SKM-1 (cell line): ENCODE measurements around the gene INHBA.

Source experiments
- DNase-seq: peaks from one replicate; lab custom pipeline; 2025; ENCODE audit not compliant: unreplicated experiment; lab: John Stamatoyannopoulos, UW

INHBA gene

GRCh38 chr7:41702635-41703371 is at the start of gene INHBA:
TSS of gene INHBA (minus strand) at chr7:41703090. CDS start at chr7:41700374, 2,716 bp downstream.
- no peak for DNase-seq

DNA sequence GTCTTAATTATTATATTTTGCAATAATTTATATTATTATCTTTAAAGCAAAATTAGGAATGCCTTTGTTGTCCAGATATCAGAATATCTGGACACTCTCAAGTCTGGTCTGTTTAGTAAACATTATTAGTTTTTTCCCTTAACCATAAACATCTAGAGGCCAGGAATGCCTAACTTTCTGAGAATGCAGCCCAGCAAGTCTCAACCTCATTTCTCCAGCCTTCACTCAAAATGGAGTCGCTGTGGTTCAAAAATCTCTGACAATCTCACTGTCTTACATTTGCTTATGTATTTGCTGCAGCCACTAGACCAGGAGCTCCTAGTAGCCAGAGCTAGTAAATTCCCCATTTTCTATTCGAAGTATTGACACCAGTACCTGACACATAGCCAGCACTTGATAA is 49.7 kb upstream of the INHBA start:
- DNase-seq: no peak

DNA sequence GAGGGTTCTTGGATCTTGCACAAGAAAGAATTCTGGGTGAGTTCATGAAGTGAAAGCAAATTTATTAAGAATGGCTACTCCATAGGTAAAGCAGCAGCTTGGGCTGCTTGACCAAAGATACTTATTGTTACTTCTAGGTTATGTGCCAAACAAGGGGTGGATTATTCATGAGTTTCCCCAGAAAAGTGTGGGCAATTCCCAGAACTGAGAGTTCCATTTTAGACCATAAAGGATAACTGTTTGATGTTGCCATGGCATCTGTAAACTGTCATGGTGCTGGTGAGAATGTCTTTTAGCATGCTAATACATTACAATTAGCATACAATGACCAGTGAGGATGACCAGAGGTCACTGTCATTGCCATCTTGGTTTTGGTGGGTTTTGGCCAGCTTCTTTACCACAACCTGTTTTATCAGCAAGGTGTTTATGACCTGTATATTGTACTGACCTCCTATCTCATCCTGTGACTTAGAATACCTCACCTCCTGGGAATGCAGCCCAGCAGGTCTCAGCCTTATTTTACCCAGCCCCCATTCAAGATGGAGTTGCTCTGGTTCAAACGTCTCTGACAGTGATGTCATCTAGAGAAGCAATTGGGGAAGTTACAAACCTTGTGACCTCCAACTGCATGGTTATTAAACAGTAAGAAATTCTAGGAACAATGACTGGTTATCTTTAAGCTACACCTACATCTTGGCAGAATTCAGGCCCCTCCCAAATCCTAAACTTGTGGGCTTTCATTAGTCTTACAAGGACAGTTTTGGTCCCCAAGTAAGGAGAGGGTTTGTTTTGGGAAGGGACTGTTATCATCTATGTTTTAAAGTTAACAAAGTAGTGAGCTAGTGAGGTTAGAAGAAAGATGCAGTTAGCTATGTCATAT is 48.0 kb upstream of the INHBA start:
- DNase-seq: no peak

- DNase-seq: no peak
These were observed 45.1 kb upstream of the INHBA start for GRCh38 chr7:41747961-41748360.

- DNase-seq: no peak
These were observed 42.6 kb upstream of the INHBA start for GRCh38 chr7:41745451-41745850.

DNA sequence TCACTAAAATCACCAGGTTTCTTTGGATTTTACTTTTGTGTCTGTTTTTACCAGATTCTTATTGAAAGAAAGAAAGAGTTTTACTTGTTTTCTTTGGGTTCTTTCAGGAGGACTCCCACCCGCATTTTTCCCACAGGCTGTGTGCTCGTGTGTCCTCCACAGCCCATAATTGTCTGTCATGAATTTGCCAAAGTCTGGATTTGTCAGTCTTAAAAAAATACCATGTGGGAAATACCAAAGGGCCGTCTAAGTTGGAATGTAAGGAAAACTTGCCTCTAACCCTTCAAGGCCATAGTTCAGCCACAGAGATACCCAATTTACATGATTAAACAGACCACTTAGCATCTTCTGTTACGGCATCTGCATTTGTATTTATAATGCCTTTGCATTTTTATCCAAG is 41.3 kb upstream of the INHBA start:
- no peak for DNase-seq

GRCh38 chr7:41742401-41743020 is 39.6 kb upstream of the INHBA start:
- no peak for DNase-seq

DNA sequence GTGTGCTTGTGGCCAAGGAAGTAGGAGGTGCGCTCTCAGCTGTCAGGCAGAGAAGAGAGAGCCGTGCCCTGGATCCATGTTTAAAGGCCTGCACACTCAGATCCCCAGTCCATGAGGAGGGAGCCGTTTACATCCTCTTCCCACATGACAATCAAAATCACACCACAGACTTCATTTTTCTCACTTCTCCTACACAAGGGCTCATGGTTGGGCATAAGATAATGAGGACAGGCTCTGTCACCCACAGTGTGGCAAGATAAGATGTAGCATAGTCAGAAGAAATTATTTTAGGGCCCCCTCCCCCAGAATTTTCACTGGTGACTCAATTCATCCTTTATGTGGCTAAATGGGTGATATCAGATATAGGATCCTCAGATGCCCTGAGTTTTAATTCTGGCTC is 35.9 kb upstream of the INHBA start:
- DNase-seq: no peak

GRCh38 chr7:41738336-41738735 is 35.4 kb upstream of the INHBA start:
- no peak for DNase-seq

GRCh38 chr7:41735206-41735605 is 32.3 kb upstream of the INHBA start:
- DNase-seq: no peak

DNA sequence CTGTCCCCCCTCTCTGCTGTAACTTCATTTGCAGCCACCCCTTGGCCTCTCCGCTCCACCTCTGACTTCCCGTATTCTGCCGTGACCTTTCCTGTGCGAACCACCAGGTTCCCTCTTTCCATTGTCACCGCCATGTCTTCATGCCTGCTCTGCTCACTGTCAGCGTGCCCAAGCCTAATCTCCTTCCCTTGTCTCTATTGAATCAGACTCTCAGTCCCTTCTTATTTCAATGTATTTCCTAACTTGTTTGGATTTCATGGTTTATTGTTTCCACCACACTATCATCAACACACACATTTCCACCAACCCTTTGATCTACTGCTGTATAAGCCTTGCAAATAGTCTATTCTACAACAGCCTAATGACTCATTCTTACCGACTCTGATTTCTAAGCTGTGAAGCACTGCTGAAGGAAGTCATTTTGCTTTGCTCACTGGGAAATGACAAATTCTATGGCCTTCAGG is 30.0 kb upstream of the INHBA start:
- DNase-seq: no peak

- no peak for DNase-seq
These were observed 29.5 kb upstream of the INHBA start for GRCh38 chr7:41732436-41732785.

DNA sequence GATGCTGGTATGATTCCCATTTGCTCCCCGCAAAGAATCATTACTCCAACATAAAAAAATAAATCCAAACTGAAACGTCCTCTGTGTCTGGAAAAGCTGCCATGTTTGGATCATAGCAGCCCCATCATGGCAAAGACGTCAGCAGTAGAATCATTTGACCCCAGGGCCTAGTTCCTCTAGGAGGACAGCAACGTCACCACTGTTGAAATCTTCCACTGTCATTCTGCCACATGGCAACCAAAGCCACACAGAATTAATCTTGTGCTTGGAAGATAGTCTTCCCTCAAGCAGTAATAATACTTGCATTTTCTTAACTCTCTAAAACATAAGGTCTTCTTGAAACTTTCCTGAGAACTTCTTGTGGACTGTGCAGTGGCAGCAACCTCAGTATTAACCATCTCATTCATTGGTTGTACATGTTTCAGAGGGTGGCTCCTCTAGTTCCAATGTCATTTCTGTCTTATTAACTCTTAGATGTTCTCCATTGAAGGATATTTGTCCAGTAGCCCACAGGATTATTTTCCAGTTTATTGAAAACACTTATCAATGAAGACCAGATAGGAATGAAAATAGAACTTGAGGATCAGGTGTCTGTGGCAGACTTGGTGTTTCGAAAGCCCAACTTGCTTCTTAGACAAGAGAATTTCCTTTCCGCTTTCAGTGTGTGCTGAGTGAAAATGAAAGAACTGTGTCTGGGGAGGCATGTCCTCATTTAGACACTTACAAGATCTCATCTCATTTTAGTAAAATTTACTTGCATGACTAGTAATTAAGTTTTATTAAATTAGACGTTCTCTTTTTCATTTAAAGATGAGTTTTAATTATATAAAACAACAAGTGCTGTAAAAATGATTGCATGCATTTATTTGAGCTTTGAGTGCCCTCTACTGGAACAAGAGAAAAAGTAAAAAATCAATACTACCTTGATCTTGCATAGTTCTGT is 28.9 kb upstream of the INHBA start:
- no peak for DNase-seq

- no peak for DNase-seq
These were observed 27.8 kb upstream of the INHBA start for GRCh38 chr7:41730668-41731067.

- no peak for DNase-seq
These were observed 27.3 kb upstream of the INHBA start for GRCh38 chr7:41730161-41730560.

GRCh38 chr7:41729059-41729458 is 26.2 kb upstream of the INHBA start:
- no peak for DNase-seq

DNA sequence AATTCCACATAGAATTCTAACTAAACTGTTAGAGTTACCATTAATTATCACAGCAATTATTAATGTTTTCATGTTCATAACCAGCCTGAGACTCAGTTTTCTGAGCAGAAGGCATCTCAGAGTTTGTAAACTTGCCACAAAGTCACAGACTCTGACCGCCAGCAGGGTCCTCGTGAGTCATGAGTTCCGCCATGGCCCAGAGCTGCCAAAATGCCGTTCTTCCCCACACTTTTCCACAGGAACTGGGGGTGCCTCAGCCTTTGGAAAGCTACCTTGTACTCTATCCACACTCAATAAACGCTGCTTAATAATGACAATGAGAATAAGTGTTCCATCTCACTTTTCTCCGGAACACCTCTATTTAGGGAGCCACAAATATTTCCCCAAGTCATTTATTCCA is 22.1 kb upstream of the INHBA start:
- DNase-seq: no peak

- DNase-seq: no peak
These were observed 18.0 kb upstream of the INHBA start for GRCh38 chr7:41720886-41721285.

GRCh38 chr7:41720046-41720445 is 17.2 kb upstream of the INHBA start:
- no peak for DNase-seq

GRCh38 chr7:41716691-41717090 is 13.8 kb upstream of the INHBA start:
- no peak for DNase-seq

DNA sequence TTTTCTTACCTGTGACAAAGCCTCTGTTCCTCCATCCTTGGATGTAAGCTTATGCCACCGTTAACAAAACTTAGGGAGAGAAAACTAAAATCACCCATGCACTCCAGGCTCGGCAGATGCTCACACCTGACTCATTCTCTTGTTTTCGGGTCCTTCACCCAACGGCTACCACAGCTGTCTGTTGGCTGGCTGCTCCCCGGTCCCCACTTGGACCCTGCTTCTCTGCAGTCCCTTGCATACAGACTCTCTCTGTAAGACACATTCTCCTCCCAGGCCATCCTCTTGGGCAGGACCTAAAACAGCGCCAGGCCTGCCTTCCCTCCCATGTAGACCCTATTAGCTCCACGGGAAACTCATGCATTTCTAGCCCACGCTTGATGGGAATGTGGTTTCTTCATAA is 12.1 kb upstream of the INHBA start:
- no peak for DNase-seq
